Vagina (tissue), 2 donors: ENCODE data around the gene ATP8A1. TPM values are rescaled to one million over a fixed set of nuclear protein-coding genes. Genes with fewer than 3 reads are reported as not detected.

Experiments
- DNase-seq, 2 donors: peaks; one replicate each; pipeline ENCODE4 v3.0.0-alpha.2; 2017; ENCODE audit errors: extremely low spot score in 2 of 2
- H3K27ac ChIP-seq: fragments of 200-600 bp; sonication (generic); one replicate; pipeline ENCODE4 v1.5.1; 2019
- H3K27me3 ChIP-seq: fragments of 200-600 bp; sonication (generic); one replicate; pipeline ENCODE4 v1.5.1; 2019
- H3K36me3 ChIP-seq, 2 donors: fragments of 200-600 bp; sonication (generic); one replicate each; pipeline ENCODE4 v1.5.1; 2017 to 2019
- H3K4me1 ChIP-seq: fragments of 200-600 bp; sonication (generic); one replicate; pipeline ENCODE4 v1.5.1; 2019
- H3K4me3 ChIP-seq, 2 donors: fragments of 200-600 bp; sonication (generic); 1 replicate in 1 of 2; 2 replicates in 1 of 2; pipeline ENCODE4 v1.5.1; 2016 to 2019
- H3K9me3 ChIP-seq: fragments of 200-600 bp; sonication (generic); one replicate; pipeline ENCODE4 v1.5.1; 2019
- POLR2A ChIP-seq, 2 donors: fragments of 450-650 bp; IDR thresholded peaks; one replicate each; pipeline ENCODE4 v1.6.1; 2017; ENCODE audit warnings: antibody characterized with exemption in 2 of 2, mild to moderate bottlenecking in 2 of 2, moderate library complexity in 2 of 2
- POLR2AphosphoS5 ChIP-seq, 2 donors: sonication (generic); formaldehyde crosslinking; IDR thresholded peaks; one replicate each; pipeline ENCODE4 v1.9.0; 2017; ENCODE audit warnings: antibody characterized with exemption in 2 of 2, mild to moderate bottlenecking in 2 of 2, low read depth in 1 of 2; ENCODE audit not compliant: insufficient read depth in 1 of 2
- intact Hi-C: fragments of 100-400 bp; cut with DNase I; formaldehyde crosslinking; loops from one replicate; pipeline ENCODE4 v1.15.1; 2023
- total RNA-seq: library from RNA; depleted of rRNA; stranded (reverse); fragments of >200 nt; gene quantifications from one replicate; pipeline ENCODE4 v1.2.3, GENCODE V29; 2016
- TF ChIP-seq, protein P1 (sequence below), 3 experiments: fragments of 450-650 bp in 2 of 3; fragments of 200-600 bp in 1 of 3; sonication (generic) in 1 of 3; IDR thresholded peaks; one replicate each; pipeline ENCODE4 v1.5.1; 2017 to 2019; ENCODE audit warnings: antibody characterized with exemption in 3 of 3, mild to moderate bottlenecking in 2 of 3, moderate library complexity in 2 of 3

The ATP8A1 gene
- total RNA-seq, 1 donor from 2014 or later: 10.8 TPM

DNA sequence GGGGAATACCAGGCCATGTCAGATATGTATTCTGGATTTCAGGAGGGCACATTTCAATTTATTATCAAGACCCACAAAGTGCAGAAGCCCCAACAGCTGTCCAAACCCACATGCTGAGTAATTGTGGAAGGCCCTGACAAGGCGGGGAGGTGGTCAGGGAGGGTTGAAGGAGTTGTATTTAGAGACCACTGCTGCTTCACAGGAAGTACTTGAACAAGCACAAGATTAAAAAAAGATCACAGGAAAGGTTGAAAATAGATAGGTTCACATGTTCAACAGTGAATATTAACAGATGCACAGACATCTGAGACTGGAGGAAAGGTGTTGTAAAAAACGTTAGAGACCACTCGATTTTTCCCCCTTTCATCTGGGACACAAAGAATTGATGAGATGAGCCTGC is 17.9 kb downstream of the ATP8A1 start:
- TF ChIP-seq POLR2A (IDR thresholded peaks at IDR 0.05) (no peak), POLR2AphosphoS5 (IDR thresholded peaks at IDR 0.05; ENCODE audit: insufficient read depth in 1 of 2, low read depth in 1 of 2) (no peak)
- TF ChIP-seq, protein P1, sequence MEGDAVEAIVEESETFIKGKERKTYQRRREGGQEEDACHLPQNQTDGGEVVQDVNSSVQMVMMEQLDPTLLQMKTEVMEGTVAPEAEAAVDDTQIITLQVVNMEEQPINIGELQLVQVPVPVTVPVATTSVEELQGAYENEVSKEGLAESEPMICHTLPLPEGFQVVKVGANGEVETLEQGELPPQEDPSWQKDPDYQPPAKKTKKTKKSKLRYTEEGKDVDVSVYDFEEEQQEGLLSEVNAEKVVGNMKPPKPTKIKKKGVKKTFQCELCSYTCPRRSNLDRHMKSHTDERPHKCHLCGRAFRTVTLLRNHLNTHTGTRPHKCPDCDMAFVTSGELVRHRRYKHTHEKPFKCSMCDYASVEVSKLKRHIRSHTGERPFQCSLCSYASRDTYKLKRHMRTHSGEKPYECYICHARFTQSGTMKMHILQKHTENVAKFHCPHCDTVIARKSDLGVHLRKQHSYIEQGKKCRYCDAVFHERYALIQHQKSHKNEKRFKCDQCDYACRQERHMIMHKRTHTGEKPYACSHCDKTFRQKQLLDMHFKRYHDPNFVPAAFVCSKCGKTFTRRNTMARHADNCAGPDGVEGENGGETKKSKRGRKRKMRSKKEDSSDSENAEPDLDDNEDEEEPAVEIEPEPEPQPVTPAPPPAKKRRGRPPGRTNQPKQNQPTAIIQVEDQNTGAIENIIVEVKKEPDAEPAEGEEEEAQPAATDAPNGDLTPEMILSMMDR (IDR thresholded peaks at IDR 0.05): no peak
- H3K4me3 ChIP-seq: no peak overlapping the region
- H3K27me3 ChIP-seq: no peaks in the 10 kb centered on the region
- intact Hi-C loops: no loop called here
- no peak for DNase-seq
- no peak overlapping the region for H3K27ac ChIP-seq
- no peaks in the 10 kb centered on the region for H3K36me3 ChIP-seq
- no peaks in the 10 kb centered on the region for H3K9me3 ChIP-seq
- H3K4me1 ChIP-seq: no peaks in the 10 kb centered on the region

DNA sequence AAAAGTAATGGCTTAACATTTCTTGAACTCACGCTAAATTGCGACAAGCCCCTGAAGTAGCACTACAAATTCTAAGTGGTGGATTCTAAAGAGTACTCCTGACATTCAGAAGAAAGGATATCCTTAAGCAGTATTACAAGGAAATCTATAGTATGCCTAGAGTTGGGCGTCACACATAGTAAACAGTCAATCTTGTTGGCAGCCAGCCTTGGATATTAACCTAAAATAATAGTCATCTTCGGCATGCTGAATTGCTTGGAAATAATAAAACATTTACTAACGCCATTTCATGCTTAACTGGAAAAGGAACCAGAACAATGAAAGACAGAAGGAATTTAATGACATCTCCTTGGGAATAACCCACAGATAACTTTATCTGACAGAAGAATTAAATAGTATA is 18.6 kb downstream of the ATP8A1 start:
- Histone ChIP-seq H3K4me1 (no peaks in the 10 kb centered on the region), H3K36me3 (no peaks in the 10 kb centered on the region), H3K4me3 (no peak overlapping the region), H3K27me3 (no peaks in the 10 kb centered on the region), H3K9me3 (no peaks in the 10 kb centered on the region), H3K27ac (no peak overlapping the region)
- no peak for DNase-seq
- TF ChIP-seq POLR2AphosphoS5 (IDR thresholded peaks at IDR 0.05; ENCODE audit: insufficient read depth in 1 of 2, low read depth in 1 of 2) (no peak), POLR2A (IDR thresholded peaks at IDR 0.05) (no peak)
- TF ChIP-seq, protein P1 (IDR thresholded peaks at IDR 0.05): no peak
- intact Hi-C loops: no loop called here

DNA sequence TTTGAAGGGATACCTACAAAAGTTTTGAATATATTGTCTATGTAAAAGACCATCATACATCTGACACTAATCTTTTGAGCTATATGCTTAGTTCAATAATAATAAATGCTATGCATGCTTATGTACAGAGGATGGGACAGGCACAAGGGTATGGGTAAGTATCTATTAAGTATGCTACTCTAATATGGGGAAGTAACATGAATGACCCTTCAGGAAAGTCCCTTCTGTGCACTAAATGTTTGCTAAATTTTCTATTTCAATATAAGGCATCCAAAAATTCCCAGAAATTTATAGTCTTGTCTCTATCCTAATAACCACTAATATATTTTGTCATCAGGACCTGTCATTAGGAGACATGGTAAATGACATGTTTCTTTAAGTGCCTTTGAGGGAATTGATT is 19.0 kb downstream of the ATP8A1 start:
- TF ChIP-seq POLR2AphosphoS5 (IDR thresholded peaks at IDR 0.05; ENCODE audit: insufficient read depth in 1 of 2, low read depth in 1 of 2): no peak
- TF ChIP-seq, protein P1 (IDR thresholded peaks at IDR 0.05): no peak
- TF ChIP-seq POLR2A (IDR thresholded peaks at IDR 0.05): no peak
- intact Hi-C loops: no loop called here
- no peak for DNase-seq
- H3K36me3 ChIP-seq: no peaks in the 10 kb centered on the region
- H3K4me1 ChIP-seq: no peaks in the 10 kb centered on the region
- H3K27me3 ChIP-seq: no peaks in the 10 kb centered on the region
- no peak overlapping the region for H3K27ac ChIP-seq
- H3K9me3 ChIP-seq: no peaks in the 10 kb centered on the region
- H3K4me3 ChIP-seq: no peak overlapping the region

DNA sequence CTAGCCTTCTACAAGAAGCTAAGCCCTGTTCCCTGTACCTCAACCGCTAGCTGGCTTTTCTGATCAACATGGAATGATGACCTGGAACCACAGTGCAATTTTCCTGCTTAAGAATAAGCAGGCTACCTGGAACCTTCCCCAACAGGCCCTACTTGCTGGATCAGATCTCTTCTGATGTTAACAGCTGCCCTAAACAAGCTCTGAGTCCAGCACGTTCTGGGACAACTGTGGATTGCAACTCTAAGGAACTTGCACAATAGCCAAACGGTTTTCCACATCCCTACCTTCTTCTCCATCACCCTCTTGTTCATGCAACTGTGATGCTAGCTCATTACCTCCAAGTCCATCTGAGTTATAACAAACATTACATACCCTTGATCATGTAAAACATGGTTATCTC is 19.8 kb downstream of the ATP8A1 start:
- Histone ChIP-seq H3K4me3 (no peak overlapping the region), H3K9me3 (no peaks in the 10 kb centered on the region), H3K36me3 (no peaks in the 10 kb centered on the region), H3K27me3 (no peaks in the 10 kb centered on the region), H3K4me1 (no peaks in the 10 kb centered on the region), H3K27ac (no peak overlapping the region)
- DNase-seq: no peak
- intact Hi-C loops: no loop called here
- TF ChIP-seq, protein P1 (IDR thresholded peaks at IDR 0.05): no peak
- TF ChIP-seq POLR2AphosphoS5 (IDR thresholded peaks at IDR 0.05; ENCODE audit: insufficient read depth in 1 of 2, low read depth in 1 of 2) (no peak), POLR2A (IDR thresholded peaks at IDR 0.05) (no peak)

DNA sequence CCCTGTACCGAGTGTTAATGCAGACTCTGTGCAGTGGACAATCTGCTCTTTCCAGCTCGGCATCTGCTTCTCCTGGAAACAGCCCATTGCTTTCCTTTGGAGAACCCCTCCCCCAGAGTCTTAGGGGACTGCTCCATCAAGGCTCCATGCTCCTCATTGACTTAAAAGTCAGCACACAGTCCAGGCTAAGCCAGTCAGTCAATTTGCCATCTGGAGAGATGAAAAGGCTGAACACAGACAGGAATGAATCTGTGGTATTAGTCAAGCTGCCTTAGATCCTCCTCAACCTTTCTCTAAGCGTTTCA is 20.3 kb downstream of the ATP8A1 start:
- TF ChIP-seq POLR2A (IDR thresholded peaks at IDR 0.05) (no peak), POLR2AphosphoS5 (IDR thresholded peaks at IDR 0.05; ENCODE audit: insufficient read depth in 1 of 2, low read depth in 1 of 2) (no peak)
- TF ChIP-seq, protein P1 (IDR thresholded peaks at IDR 0.05): no peak
- intact Hi-C loops: no loop called here
- no peaks in the 10 kb centered on the region for H3K36me3 ChIP-seq
- no peak overlapping the region for H3K27ac ChIP-seq
- no peak for DNase-seq
- H3K4me3 ChIP-seq: no peak overlapping the region
- no peaks in the 10 kb centered on the region for H3K27me3 ChIP-seq
- H3K4me1 ChIP-seq: no peaks in the 10 kb centered on the region
- H3K9me3 ChIP-seq: no peaks in the 10 kb centered on the region
